ENCODE data around the gene NEFH.
"Not testable (repeated sequence)": the region's sequence is repeated elsewhere in the genome, so short reads cannot be mapped to it uniquely, and the experiment has no call there.

NEFH gene

DNA sequence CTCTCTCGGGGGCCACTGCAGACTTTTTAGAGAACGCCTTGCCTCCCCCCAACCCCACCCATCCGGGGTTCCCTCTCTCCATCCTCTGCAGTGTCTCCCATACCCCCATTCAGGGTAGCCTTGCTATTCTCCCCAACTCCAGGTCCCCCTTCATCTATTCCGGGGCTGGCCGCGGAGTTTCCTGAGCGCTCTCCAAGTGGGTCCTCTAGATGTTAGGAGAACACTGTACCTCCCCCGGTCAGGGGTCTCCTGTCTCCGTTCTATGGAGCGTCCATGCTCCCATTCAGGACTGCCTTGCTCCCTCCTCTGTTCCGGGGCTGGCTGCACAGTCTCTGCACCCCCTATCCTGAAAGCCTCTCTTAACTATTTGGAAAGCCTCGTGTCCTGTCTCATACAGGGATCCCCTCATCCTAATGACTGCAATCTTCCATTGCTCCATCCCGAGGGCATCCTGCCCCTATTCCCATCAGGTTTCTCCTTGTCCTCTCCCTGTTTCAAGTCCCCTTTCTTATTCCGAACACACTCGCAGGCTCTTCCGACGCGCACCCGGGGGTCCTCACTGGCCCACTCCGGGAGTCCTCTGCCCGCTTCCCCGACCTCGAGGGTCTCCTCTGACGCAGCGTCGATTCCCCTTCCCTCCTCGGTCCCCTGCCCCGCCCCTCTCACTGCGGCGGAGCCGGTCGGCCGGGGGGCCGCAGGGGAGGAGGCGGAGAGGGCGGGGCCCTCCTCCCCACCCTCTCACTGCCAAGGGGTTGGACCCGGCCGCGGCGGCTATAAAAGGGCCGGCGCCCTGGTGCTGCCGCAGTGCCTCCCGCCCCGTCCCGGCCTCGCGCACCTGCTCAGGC, at the start of gene NEFH:
TSS of gene NEFH (plus strand) at position 802 of the 845 bp plus-strand sequence. CDS start 45 bp downstream, outside the sequence.
- no peak for DNase-seq

GRCh38 chr22:29431986-29432385, 48.0 kb upstream of the NEFH start:
- DNase-seq: no peak

DNA sequence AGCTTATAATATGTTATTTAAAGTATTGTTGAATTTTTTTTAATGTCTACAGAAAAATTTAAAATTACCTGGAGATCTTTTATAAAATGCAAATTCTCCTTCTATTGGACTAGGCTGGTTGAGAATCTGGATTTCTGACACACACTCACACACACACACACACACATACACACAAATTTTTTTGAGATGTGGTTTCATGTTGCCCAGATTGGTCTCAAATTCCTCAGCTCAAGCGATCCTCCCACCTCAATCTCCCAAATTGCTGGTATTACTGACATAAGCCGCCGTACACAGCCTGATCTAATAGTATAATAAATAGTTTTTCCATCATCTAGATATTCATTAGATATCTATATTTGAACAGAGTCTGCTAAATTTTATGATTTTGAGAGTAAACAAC, 46.2 kb upstream of the NEFH start:
- DNase-seq: no peak

- DNase-seq: no peak
These were observed 45.7 kb upstream of the NEFH start for GRCh38 chr22:29434288-29434687.

DNA sequence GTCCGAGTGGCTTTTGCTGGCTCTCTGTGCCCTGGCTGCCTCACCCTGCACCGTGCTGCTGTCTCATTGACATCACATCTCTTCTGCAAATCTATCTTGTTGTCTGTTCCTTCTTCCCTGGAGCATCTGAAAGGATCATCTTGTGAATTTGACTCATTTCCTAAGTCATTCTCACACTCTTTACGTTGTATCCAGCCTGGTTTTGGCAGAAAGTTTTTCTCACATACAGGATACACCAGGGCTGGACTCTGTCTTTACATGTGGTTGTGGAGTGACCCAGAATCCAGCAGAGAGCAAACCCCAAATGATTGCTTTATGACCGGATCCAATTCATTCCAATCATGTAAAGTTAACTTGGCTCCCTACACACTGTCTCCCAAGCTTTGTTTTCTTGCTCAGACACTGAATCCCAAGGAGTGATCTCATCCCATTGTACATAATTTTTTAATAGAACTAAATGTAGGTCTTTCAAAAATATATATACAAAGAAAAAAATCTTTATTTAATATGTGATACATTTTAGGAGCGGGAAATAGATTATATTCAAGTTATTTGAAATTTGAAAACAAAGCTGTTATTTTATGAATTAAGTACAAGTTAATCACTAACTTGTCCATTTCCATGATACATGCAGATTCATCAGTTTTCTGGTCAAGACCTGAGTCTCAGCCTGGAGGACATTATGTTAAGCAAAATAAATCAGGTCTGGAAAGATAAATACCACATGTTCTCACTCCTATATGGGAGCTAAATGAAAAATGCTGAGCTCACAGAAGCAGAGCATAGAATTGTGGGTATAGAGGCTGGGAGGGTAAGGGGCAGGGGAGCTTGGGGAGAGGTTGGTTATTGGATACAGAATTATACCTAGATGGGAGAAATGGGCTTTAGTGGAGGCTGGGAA, 44.5 kb upstream of the NEFH start:
- DNase-seq: no peak

GRCh38 chr22:29438283-29438682, 41.7 kb upstream of the NEFH start, which contains the start of gene RFPL1:
Gene RFPL1 (plus strand): TSS chr22:29438583.
- DNase-seq: not testable (repeated sequence)

DNA sequence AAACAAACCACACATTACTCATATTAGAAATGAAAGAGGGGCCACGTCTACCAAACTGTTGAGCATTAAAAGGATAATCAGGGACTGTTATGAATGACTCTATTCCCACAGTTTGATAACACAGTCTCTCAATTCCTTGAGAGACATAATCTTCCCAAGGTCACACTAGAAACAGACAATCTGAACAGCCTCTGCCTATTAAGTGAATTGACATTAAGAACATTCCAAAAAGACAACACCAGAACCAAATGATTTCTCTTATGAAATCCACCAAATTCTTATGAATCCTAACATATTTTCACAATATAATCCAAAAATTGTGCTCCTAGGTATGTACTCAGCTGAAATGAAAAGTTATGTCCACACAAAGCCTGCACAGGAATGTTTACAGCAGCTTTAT, 37.0 kb upstream of the NEFH start:
- DNase-seq: peak; percentile 18

DNA sequence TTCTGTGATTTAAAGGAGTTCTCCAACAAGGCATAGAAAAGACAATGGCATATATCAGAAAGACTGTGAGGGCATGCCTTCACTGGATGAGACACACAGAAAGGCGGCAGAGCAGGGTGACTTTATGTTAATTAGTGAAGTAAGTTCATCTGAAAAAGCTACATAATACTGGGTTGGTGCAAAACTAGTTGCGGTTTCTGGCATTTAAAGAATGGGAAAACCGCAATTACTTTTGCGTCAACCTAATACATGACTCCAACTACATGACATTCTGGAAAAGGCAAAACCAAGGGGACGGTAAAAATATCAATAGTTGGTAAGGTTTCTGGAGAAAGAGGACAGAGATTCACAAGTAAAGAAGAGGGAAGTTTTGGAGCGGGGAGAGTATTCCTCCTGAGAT, 36.6 kb upstream of the NEFH start:
- peak; percentile 9 for DNase-seq

GRCh38 chr22:29443861-29444792, 35.9 kb upstream of the NEFH start:
- no peak for DNase-seq

DNA sequence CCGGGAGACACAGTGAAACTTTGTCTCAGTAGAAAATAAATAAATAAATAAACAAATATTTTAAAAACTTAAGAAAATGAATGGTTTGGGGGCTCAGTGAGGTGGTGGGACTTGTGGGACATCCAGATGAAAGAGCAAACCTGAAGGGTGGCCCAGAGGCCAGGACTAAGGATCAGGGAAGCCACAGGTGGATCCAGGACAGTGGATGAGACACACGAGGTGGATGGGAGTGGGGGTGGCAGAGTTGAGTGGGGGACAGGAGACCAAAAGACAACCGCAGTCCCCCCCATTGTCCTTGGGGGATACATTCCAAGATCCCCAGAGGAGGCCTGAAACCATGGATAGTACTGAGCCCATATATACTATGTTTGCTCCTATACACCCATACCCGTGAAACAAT, 34.5 kb upstream of the NEFH start:
- DNase-seq: no peak

DNA sequence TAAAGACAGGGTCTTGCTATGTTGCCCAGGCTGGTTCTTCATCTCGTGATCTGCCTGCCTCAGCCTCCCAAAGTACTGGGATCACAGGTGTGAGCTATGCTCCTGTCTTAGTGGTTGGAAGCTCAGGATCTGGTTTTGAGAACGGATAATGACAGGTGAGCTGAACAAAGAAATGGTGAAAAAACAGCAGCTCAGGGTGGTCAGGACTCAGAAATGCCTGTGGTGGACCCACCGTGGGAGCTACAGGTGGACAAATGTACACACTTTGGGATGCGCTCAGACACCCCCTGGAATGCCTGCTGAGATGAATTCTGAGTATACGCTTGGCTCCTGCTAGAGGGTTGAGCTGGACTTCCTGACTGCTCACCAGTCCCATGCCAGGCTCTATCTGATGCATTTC, 32.1 kb upstream of the NEFH start:
- DNase-seq: no peak

GRCh38 chr22:29449296-29449875, 30.6 kb upstream of the NEFH start:
- DNase-seq: no peak

- no peak for DNase-seq
These were observed 29.8 kb upstream of the NEFH start for GRCh38 chr22:29450222-29450621.

GRCh38 chr22:29451863-29452262, 28.2 kb upstream of the NEFH start:
- no peak for DNase-seq

DNA sequence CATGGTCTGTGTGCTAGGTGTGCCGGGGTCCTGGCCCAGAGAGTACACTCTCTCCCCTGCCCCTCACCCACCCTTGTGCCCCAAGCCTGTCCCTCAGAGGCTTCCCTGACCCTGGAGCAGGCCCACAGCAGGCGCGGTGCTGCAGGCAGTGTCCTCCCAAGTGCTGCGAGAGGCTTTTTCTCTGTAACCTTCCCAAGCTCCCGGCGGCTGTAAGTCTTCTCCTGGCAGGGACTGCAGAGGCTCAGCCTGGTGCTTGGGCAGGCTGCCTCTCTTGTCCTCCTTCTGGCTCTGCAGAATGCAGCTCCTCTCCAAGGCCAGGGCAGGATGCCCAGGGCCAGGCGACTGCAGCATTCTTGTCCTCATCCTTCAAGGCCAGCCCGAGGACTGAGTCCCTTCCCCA, 25.7 kb upstream of the NEFH start:
- DNase-seq: no peak

DNA sequence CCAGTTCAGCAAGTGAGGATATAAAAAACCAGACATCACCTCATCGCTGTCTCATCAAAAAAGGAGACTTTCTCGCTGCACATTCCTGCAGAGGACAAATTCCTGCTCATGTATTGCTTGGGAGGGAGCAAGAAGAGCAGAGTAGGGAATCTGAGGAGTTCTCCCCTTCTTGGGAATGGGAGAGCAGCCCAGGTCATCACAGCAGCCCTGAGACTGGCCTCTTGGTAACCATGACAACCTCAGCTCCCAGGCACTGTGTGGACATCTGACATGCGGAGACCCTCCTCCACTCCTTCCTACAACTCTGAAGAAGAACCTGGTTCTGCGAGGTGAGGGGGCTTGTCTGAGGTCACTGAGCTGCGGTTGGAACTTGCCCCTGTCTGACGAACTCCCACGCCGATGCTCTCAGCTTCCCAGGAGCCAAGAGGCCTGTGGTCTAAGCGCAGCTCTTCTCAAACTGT, 23.8 kb upstream of the NEFH start:
- DNase-seq: peak; percentile 78

DNA sequence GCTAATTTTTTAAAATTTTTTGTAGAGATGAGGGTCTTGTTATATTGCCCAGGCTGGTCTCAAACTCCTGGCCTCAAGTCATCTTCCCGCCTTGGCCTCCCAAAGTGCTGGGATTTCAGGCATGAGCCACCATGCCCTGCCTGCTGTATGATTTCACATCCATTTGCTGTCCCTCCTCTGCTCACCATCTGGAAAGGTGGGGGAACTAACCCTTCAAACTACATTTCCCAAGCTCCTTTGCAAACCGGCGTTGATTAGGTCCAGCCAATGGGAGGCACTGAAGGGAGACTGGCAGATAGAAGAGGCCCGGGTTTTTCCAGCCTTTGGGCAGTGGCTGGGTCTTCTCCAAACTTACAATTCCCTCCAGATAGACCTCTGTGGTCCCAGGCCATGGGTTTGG, 22.3 kb upstream of the NEFH start:
- peak; percentile 46 for DNase-seq

- no peak for DNase-seq
These were observed 21.5 kb upstream of the NEFH start for GRCh38 chr22:29458551-29458950.

GRCh38 chr22:29459773-29460172, 20.2 kb upstream of the NEFH start:
- no peak for DNase-seq

DNA sequence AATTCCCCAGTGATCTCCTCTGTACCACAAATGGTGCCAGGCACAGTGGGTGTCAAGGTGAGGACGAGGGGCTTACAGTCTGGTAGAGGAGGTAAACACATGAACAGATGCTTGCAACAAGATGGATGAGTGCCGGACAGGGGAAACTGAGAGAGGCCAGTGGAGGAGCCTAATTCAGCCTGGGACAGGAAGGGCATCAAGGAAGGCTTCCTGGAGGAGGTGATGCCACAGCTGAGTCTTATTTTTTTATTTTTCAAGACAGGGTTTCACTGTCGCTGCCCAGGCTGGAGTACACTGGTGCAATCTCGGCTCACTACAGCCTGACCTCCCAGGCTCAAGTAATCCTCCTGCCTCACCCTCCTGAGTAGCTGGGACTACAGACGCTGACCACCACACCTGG, 18.8 kb upstream of the NEFH start:
- DNase-seq: no peak

DNA sequence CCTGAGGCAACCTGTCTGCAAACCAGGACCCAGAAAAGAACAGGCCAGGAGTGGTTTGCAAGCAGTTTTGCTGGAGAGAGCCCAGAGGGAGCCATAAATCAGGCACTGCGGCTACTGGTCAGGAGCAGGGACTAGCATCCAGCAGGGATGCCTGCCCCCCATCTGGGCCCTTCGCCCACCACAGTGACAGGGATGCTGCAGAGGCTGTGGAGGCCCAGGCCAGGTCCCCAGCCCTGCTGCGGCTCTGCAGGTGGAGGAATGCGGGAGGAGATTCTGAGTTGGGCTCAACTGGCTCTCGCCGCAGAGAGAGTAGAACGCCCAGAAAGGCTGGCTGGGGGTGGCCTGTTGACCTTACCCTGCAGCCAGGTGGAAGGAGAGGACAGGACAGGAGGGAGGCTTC, 16.4 kb upstream of the NEFH start:
- no peak for DNase-seq

GRCh38 chr22:29464581-29464980, 15.4 kb upstream of the NEFH start:
- DNase-seq: no peak
